Stomach (tissue), 9 donors: ENCODE measurements around the gene CENPU. TPM values are rescaled to one million over a fixed set of nuclear protein-coding genes. Genes with fewer than 3 reads are reported as not detected.

ENCODE experiments used
- DNase-seq, 2 donors: peaks; one replicate each; pipeline versions ENCODE4 v3.0.0 to v3.0.0-alpha.2; 2013 to 2019
- H3K27ac ChIP-seq, 5 donors: fragments of 200-600 bp in 4 of 5; sonication (generic) in 4 of 5; one replicate each; pipeline ENCODE4 v1.5.1; 2013 to 2019; ENCODE audit warnings: mild to moderate bottlenecking in 1 of 5, moderate library complexity in 1 of 5
- H3K27me3 ChIP-seq, 3 donors: fragments of 200-600 bp; sonication (generic); one replicate each; pipeline ENCODE4 v1.5.1; 2017 to 2019; ENCODE audit warnings: mixed run types in 1 of 3
- H3K36me3 ChIP-seq, 4 donors: fragments of 200-600 bp; sonication (generic); 1 replicate in 3 of 4; 2 replicates in 1 of 4; pipeline ENCODE4 v1.5.1; 2016 to 2019
- H3K4me1 ChIP-seq, 4 donors: fragments of 200-600 bp; sonication (generic); one replicate each; pipeline ENCODE4 v1.5.1; 2016 to 2019
- H3K4me3 ChIP-seq, 4 donors: fragments of 200-600 bp; sonication (generic) in 3 of 4; one replicate each; pipeline ENCODE4 v1.5.1; 2016 to 2019; ENCODE audit warnings: mild to moderate bottlenecking in 1 of 4
- H3K9me3 ChIP-seq, 4 donors: fragments of 200-600 bp; sonication (generic); one replicate each; pipeline ENCODE4 v1.5.1; 2016 to 2019
- CTCF ChIP-seq, 7 experiments: fragments of 450-650 bp in 4 of 7; fragments of 200-600 bp in 3 of 7; sonication (generic) in 3 of 7; IDR thresholded peaks; one replicate each; pipeline ENCODE4 v1.5.1; 2016 to 2019; ENCODE audit warnings: antibody characterized with exemption in 7 of 7, control low read depth in 2 of 7, mild to moderate bottlenecking in 1 of 7
- EP300 ChIP-seq: sonication (generic); formaldehyde crosslinking; IDR thresholded peaks from one replicate; pipeline ENCODE4 v1.6.1; 2017; ENCODE audit warnings: antibody characterized with exemption
- POLR2A ChIP-seq, 4 donors: fragments of 450-650 bp; IDR thresholded peaks; one replicate each; pipeline ENCODE4 v1.6.1; 2016; ENCODE audit warnings: antibody characterized with exemption in 4 of 4, control low read depth in 2 of 4, mild to moderate bottlenecking in 1 of 4, moderate library complexity in 1 of 4
- POLR2AphosphoS5 ChIP-seq, 3 donors: sonication (generic); formaldehyde crosslinking; IDR thresholded peaks; one replicate each; pipeline ENCODE4 v1.6.1; 2016; ENCODE audit warnings: antibody characterized with exemption in 3 of 3
- WGBS, 5 donors: extraction: QIAGEN DNeasy Blood & Tissue Kit in 3 of 5; methylation state at CpG; one replicate each; pipeline versions ENCODE4 v1.1.5 to v1.1.7; 2013 to 2018; 5-methylcytosine and 5-hydroxymethylcytosine counted together
- intact Hi-C: fragments of 100-400 bp; cut with DNase I; formaldehyde crosslinking; loops from one replicate; pipeline ENCODE4 v1.15.1; 2023; ENCODE audit warnings: low total_unique reads
- polyA plus RNA-seq, 3 donors: library from polyadenylated mRNA; stranded (reverse); fragments of 200-250 nt; gene quantifications; one replicate each; pipeline ENCODE4 v1.2.3, GENCODE V29; 2013
- total RNA-seq, 5 donors: library from RNA; depleted of rRNA; stranded (reverse); fragments of >200 nt; gene quantifications; one replicate each; pipeline versions ENCODE4 v1.1.0 to v1.2.3, GENCODE V29; 2014 to 2016
- donor health status: healthy with polysubstance abuse.
- donor health status: Bipolar disorder and iron deficiency.
- donor health status: healthy.

Gene CENPU
- total and polyA plus RNA-seq, 8 donors, result 4.1 to 17.8 (median 6.7) TPM

DNA sequence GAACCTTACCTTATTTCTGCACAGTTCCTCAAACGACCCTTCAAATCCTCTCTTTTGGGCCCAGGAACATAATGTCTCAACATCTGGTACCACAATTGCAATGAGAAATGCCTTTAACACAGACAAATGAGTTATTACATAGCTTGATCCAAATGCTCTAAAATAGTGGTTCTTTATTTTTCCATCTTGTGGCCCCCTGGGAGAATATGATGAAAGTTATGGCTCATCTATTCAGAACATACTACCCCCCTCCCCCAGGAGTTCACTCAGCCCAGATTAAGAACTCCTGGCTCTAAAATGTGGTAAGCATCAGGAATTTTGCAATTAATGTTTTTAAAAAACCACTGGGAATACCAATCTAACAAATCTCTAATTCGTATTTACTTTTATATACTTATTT is 23.9 kb upstream of the CENPU start:
- Histone ChIP-seq H3K36me3 (peaks cover 23 to 86% (median 80%) of the 10 kb centered on the region in 4 donors), H3K27ac (no peak overlapping the region)
- 35 to 65% (median 55%) methylated on average over 2 of the region's 2 CpGs for WGBS, 5 donors

DNA sequence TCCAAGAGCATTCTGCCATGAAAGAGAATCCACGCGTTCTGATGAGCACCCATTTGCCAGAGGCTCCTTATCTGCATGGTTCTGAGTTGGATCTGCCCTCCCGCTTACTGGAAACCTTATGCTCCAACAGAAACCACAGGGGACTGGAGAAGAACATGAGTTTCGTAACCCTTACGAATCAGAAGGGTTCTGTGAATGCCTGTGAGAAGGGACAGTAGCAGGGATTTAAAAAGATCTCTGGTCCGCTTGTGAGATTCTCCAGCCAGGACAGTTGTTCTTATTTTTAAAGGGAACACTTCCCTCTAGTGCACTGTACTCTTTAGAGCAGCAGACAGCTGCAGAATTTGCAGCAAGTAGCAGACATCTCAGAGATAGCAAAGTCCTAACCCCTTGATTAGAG is 22.5 kb upstream of the CENPU start:
- peak overlapping the region in 1 of 5 donors; percentile 39 for H3K27ac ChIP-seq
- no peak for DNase-seq
- no peaks in the 10 kb centered on the region for H3K27me3 ChIP-seq
- H3K4me3 ChIP-seq, result no peak overlapping the region
- WGBS, 5 donors, result 77 to 92% (median 90%) methylated on average over 6 of the region's 6 CpGs
- H3K9me3 ChIP-seq, result no peaks in the 10 kb centered on the region
- TF ChIP-seq EP300 (no peak), CTCF (IDR thresholded peaks at IDR 0.05) (no peak), POLR2AphosphoS5 (IDR thresholded peaks at IDR 0.05) (peak in 1 of 3 donors; percentile 1)
- H3K4me1 ChIP-seq, result no peaks in the 10 kb centered on the region
- peaks cover 17 to 72% (median 66%) of the 10 kb centered on the region in 4 donors for H3K36me3 ChIP-seq
- intact Hi-C loops, result loop anchor here (10.0 kb wide), 1 partner anchor 238 kb away; no protein-coding TSS in a partner anchor

More for the DNA sequence above, 23.9 kb upstream of the CENPU start:
- no peaks in the 10 kb centered on the region for H3K27me3 ChIP-seq
- no peaks in the 10 kb centered on the region for H3K9me3 ChIP-seq
- H3K4me3 ChIP-seq, result no peak overlapping the region
- H3K4me1 ChIP-seq, result peaks cover 0 to 2% (median 0%) of the 10 kb centered on the region in 4 donors
- TF ChIP-seq CTCF (IDR thresholded peaks at IDR 0.05) (no peak), POLR2A (IDR thresholded peaks at IDR 0.05) (no peak), POLR2AphosphoS5 (IDR thresholded peaks at IDR 0.05) (no peak), EP300 (no peak)
- no peak for DNase-seq
- intact Hi-C loops, result loop anchor here (10.0 kb wide), 1 partner anchor 237 kb away; no protein-coding TSS in a partner anchor

GRCh38 chr4:184755278-184755677 is 21.4 kb upstream of the CENPU start:
- intact Hi-C loops, result loop anchor here (10.0 kb wide), 1 partner anchor 240 kb away; no protein-coding TSS in a partner anchor
- H3K4me3 ChIP-seq, result no peak overlapping the region
- no peaks in the 10 kb centered on the region for H3K4me1 ChIP-seq
- H3K36me3 ChIP-seq, result peaks cover 13 to 61% (median 54%) of the 10 kb centered on the region in 4 donors
- no peak for TF ChIP-seq EP300
- TF ChIP-seq POLR2A (IDR thresholded peaks at IDR 0.05), result no peak
- TF ChIP-seq CTCF (IDR thresholded peaks at IDR 0.05), result no peak
- TF ChIP-seq POLR2AphosphoS5 (IDR thresholded peaks at IDR 0.05), result no peak
- no peak overlapping the region for H3K27ac ChIP-seq
- DNase-seq, result no peak
- no peaks in the 10 kb centered on the region for H3K9me3 ChIP-seq
- 85 to 95% (median 88%) methylated on average over 6 of the region's 6 CpGs for WGBS, 5 donors
- H3K27me3 ChIP-seq, result no peaks in the 10 kb centered on the region

GRCh38 chr4:184752496-184753275 is 18.8 kb upstream of the CENPU start:
- no peaks in the 10 kb centered on the region for H3K27me3 ChIP-seq
- DNase-seq, result no peak
- TF ChIP-seq CTCF (IDR thresholded peaks at IDR 0.05), result no peak
- no peak for TF ChIP-seq POLR2A (IDR thresholded peaks at IDR 0.05)
- no peak overlapping the region for H3K4me3 ChIP-seq
- intact Hi-C loops, result loop anchor here (10.0 kb wide), 1 partner anchor 242 kb away; no protein-coding TSS in a partner anchor
- H3K4me1 ChIP-seq, result peaks cover 13 to 23% (median 17%) of the 10 kb centered on the region in 4 donors
- no peaks in the 10 kb centered on the region for H3K9me3 ChIP-seq
- no peak overlapping the region for H3K27ac ChIP-seq
- H3K36me3 ChIP-seq, result peaks cover 13 to 46% (median 43%) of the 10 kb centered on the region in 4 donors
- WGBS, 5 donors, result 85 to 99% (median 92%) methylated on average over 9 of the region's 9 CpGs
